T-helper 2 cell treated with Interferon-gamma antibody and Interleukin-4, amounts not matched to agents 5 μg/mL and 100 μg/mL, for 36 hours (primary cell): Measurements from ENCODE around the gene DAG1.

Experiments
- DNase-seq: peaks from one replicate; pipeline ENCODE4 v3.0.0; 2021; ENCODE audit warnings: low spot score
- H3K27ac Mint-ChIP-seq: one replicate; pipeline ENCODE4 v1.8.0; 2021; ENCODE audit warnings: mild to moderate bottlenecking, mixed read lengths
- H3K27me3 Mint-ChIP-seq: one replicate; pipeline ENCODE4 v1.8.0; 2021; ENCODE audit warnings: low read depth, mixed read lengths
- H3K36me3 Mint-ChIP-seq: one replicate; pipeline ENCODE4 v1.8.0; 2021; ENCODE audit warnings: low read depth, mixed read lengths
- H3K4me1 Mint-ChIP-seq: one replicate; pipeline ENCODE4 v1.8.0; 2021; ENCODE audit warnings: low read depth, mixed read lengths
- H3K4me3 Mint-ChIP-seq: one replicate; pipeline ENCODE4 v1.8.0; 2022; ENCODE audit warnings: mild to moderate bottlenecking, moderate library complexity, mixed read lengths
- H3K9me3 Mint-ChIP-seq: one replicate; pipeline ENCODE4 v1.8.0; 2021; ENCODE audit warnings: mixed read lengths

DAG1 gene

GRCh38 chr3:49469936-49470713, at the start of gene DAG1:
DAG1 (plus strand) TSS chr3:49470267; CDS start chr3:49510535, 40,268 bp downstream.
- H3K9me3 Mint-ChIP-seq, result no peaks in the 10 kb centered on the region
- H3K36me3 Mint-ChIP-seq, result peaks cover 14% of the 10 kb centered on the region
- peak within 1 kb of the TSS; percentile 94 for H3K4me3 Mint-ChIP-seq
- H3K4me1 Mint-ChIP-seq, result peaks cover 24% of the 10 kb centered on the region
- peak within 1 kb of the TSS; percentile 93 for H3K27ac Mint-ChIP-seq
- H3K27me3 Mint-ChIP-seq, result no peaks in the 10 kb centered on the region
- DNase-seq, result peak; percentile 97

GRCh38 chr3:49421890-49422378, 48.1 kb upstream of the DAG1 start:
- H3K9me3 Mint-ChIP-seq, result no peaks in the 10 kb centered on the region
- H3K4me1 Mint-ChIP-seq, result peaks cover 25% of the 10 kb centered on the region
- DNase-seq, result no peak
- H3K27ac Mint-ChIP-seq, result no peak overlapping the region
- H3K36me3 Mint-ChIP-seq, result peaks cover 27% of the 10 kb centered on the region
- no peak overlapping the region for H3K4me3 Mint-ChIP-seq
- no peaks in the 10 kb centered on the region for H3K27me3 Mint-ChIP-seq

DNA sequence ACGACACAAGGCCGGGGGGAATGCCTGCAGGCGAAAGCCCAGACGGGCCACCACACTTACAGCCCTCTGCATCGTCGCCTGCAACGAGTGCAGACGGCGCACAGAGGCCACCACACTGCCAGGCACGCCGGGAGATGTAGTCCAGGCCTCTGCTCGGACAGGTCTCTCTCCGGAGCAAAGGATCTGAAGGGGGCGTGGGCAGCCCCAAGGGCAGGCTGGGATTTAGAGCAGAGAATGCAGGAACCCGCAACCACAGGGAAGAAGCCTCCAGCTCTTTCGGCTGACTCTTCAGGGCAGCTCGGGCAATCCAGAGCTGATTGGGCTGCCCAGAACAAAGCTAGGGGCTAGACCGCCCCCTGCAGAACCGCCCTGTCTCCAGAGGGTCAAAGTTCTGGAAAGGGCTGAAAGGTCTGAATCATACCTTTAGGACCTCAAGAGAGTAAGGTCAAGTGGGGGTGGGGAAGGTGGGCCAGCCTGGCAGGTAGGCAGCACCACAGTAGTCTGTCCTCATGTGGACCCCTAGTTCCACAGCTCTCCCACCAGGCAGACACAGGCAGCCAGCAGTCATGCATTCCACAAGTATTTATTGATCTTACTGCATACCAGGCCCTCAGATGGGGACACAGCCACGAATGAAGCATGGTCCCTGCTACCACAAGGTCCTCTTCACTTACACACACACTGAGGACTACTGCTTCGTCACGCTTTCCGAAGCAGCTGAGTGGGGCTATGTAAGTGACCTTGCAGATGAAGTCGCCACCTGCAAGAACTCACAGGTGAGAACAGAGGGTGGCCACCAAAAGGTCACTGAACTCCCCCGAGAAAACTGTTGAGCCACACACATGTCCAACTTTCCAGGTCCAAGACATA, 47.5 kb upstream of the DAG1 start, which contains the start of gene AMT:
Gene AMT (minus strand): TSS at position 95 of the 870 bp plus-strand sequence. CDS start 23 bp downstream, at position 72.
- Mint-ChIP-seq H3K27ac (no peak within 1 kb of the TSS), H3K9me3 (no peaks in the 10 kb centered on the region), H3K27me3 (no peaks in the 10 kb centered on the region), H3K4me3 (no peak within 1 kb of the TSS), H3K4me1 (peaks cover 20% of the 10 kb centered on the region), H3K36me3 (peaks cover 25% of the 10 kb centered on the region)
- DNase-seq, result no peak

- peaks cover 19% of the 10 kb centered on the region for H3K4me1 Mint-ChIP-seq
- H3K4me3 Mint-ChIP-seq, result no peak overlapping the region
- DNase-seq, result no peak
- H3K27ac Mint-ChIP-seq, result no peak overlapping the region
- peaks cover 16% of the 10 kb centered on the region for H3K36me3 Mint-ChIP-seq
- H3K9me3 Mint-ChIP-seq, result no peaks in the 10 kb centered on the region
- no peaks in the 10 kb centered on the region for H3K27me3 Mint-ChIP-seq
Measured at GRCh38 chr3:49424816-49425215, 45.3 kb upstream of the DAG1 start.

DNA sequence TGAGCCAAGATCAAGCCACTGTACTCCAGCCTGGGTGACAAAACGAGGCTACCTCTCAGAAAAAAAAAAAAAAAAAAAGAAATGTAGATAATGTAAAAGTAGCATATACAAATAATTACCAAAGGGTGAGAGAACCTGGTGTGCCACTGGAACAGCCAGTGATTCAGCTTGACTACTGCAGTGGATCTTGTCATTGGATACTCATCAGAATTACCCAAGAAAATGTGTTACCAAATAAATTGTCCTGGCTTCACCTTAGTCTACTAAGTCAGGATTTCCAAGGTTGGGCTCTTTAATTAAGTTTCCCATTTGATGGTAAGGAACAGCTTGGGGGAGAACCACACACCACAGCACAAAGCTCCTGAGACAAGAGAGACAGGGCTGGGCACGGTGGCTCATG, 42.5 kb upstream of the DAG1 start:
- Mint-ChIP-seq H3K27me3 (no peaks in the 10 kb centered on the region), H3K9me3 (no peaks in the 10 kb centered on the region), H3K27ac (peak overlapping the region; percentile 67), H3K4me1 (peaks cover 20% of the 10 kb centered on the region), H3K36me3 (peaks cover 8% of the 10 kb centered on the region), H3K4me3 (peak overlapping the region; percentile 94)
- no peak for DNase-seq

- Mint-ChIP-seq H3K27ac (peak overlapping the region; percentile 93), H3K4me1 (peaks cover 20% of the 10 kb centered on the region), H3K4me3 (peak overlapping the region; percentile 94), H3K36me3 (peaks cover 4% of the 10 kb centered on the region), H3K27me3 (no peaks in the 10 kb centered on the region), H3K9me3 (no peaks in the 10 kb centered on the region)
- DNase-seq, result no peak
Measured at GRCh38 chr3:49428752-49429080, 41.4 kb upstream of the DAG1 start.

DNA sequence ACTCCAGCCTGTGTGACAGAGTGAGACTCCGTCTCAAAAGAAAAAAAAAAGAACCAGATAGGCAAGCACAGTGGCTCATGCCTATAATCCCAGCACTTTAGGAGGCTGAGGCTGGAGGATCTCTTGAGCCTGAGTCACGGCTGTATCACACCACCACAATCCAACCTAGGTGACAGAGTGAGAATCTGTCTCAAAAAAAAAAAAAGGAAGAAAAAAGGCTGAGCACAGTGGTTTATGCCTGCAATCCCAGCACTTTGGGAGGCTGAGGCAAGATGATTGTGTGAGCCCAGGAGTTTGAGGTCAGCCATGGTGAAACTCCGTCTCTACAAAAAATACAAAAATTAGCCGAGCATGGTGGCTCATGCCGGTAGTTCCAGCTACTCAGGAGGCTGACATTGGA, 35.3 kb upstream of the DAG1 start:
- Mint-ChIP-seq H3K9me3 (no peaks in the 10 kb centered on the region), H3K27me3 (no peaks in the 10 kb centered on the region)

DNA sequence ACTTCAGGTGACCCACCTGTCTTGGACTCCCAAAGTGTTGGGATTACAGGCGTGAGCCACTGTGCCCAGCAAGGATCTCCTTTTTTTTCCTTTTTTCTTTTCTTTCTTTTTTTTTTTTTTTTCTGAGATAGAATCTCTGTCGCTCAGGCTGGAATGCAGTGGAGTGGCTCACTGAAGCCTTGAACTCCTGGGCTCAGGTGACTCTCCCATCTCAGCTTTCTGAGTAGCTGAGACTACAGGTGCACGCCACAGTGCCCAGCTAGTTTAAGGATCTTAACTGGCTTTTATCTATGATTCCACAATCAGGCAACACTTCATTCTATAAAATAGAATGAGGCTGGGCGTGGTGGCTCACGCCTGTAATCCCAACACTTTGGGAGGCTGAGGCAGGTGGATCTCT, 24.7 kb upstream of the DAG1 start:
- H3K4me3 Mint-ChIP-seq, result no peak overlapping the region
- H3K27ac Mint-ChIP-seq, result peak overlapping the region; percentile 49
- no peak for DNase-seq
- H3K4me1 Mint-ChIP-seq, result peaks cover 19% of the 10 kb centered on the region
- H3K27me3 Mint-ChIP-seq, result no peaks in the 10 kb centered on the region
- no peaks in the 10 kb centered on the region for H3K9me3 Mint-ChIP-seq
- no peaks in the 10 kb centered on the region for H3K36me3 Mint-ChIP-seq

More for the DNA sequence above, 35.3 kb upstream of the DAG1 start:
- Mint-ChIP-seq H3K4me3 (no peak overlapping the region), H3K27ac (no peak overlapping the region), H3K36me3 (no peaks in the 10 kb centered on the region), H3K4me1 (peaks cover 6% of the 10 kb centered on the region)
- no peak for DNase-seq

- no peaks in the 10 kb centered on the region for H3K9me3 Mint-ChIP-seq
- H3K4me1 Mint-ChIP-seq, result peaks cover 6% of the 10 kb centered on the region
- H3K27ac Mint-ChIP-seq, result no peak overlapping the region
- no peak for DNase-seq
- H3K36me3 Mint-ChIP-seq, result no peaks in the 10 kb centered on the region
- H3K27me3 Mint-ChIP-seq, result no peaks in the 10 kb centered on the region
- no peak overlapping the region for H3K4me3 Mint-ChIP-seq
Measured at GRCh38 chr3:49453621-49454020, 16.4 kb upstream of the DAG1 start.

GRCh38 chr3:49454458-49454857, 15.6 kb upstream of the DAG1 start:
- no peaks in the 10 kb centered on the region for H3K27me3 Mint-ChIP-seq
- no peaks in the 10 kb centered on the region for H3K36me3 Mint-ChIP-seq
- H3K27ac Mint-ChIP-seq, result no peak overlapping the region
- no peak for DNase-seq
- no peaks in the 10 kb centered on the region for H3K9me3 Mint-ChIP-seq
- H3K4me3 Mint-ChIP-seq, result no peak overlapping the region
- H3K4me1 Mint-ChIP-seq, result no peaks in the 10 kb centered on the region

- Mint-ChIP-seq H3K27me3 (no peaks in the 10 kb centered on the region), H3K9me3 (no peaks in the 10 kb centered on the region), H3K4me3 (no peak overlapping the region), H3K36me3 (no peaks in the 10 kb centered on the region), H3K27ac (no peak overlapping the region), H3K4me1 (no peaks in the 10 kb centered on the region)
- no peak for DNase-seq
Measured at GRCh38 chr3:49454898-49455681, 15.0 kb upstream of the DAG1 start.

GRCh38 chr3:49456466-49456865, 13.6 kb upstream of the DAG1 start:
- Mint-ChIP-seq H3K4me3 (no peak overlapping the region), H3K36me3 (no peaks in the 10 kb centered on the region), H3K9me3 (no peaks in the 10 kb centered on the region), H3K27me3 (no peaks in the 10 kb centered on the region), H3K4me1 (no peaks in the 10 kb centered on the region), H3K27ac (no peak overlapping the region)
- DNase-seq, result no peak

GRCh38 chr3:49460188-49460890, 9.7 kb upstream of the DAG1 start:
- no peaks in the 10 kb centered on the region for H3K36me3 Mint-ChIP-seq
- no peak overlapping the region for H3K4me3 Mint-ChIP-seq
- H3K27me3 Mint-ChIP-seq, result no peaks in the 10 kb centered on the region
- no peak for DNase-seq
- H3K4me1 Mint-ChIP-seq, result peaks cover 3% of the 10 kb centered on the region
- H3K9me3 Mint-ChIP-seq, result no peaks in the 10 kb centered on the region
- H3K27ac Mint-ChIP-seq, result no peak overlapping the region
